Measurements from ENCODE around the gene POPDC3.

- no peak for TF ChIP-seq HDGF (IDR thresholded peaks at IDR 0.05; ENCODE audit: borderline replicate concordance)
- no peak for TF ChIP-seq SP1 (IDR thresholded peaks at IDR 0.05)
- TF ChIP-seq NFRKB (IDR thresholded peaks at IDR 0.05) = no peak
- no peak for TF ChIP-seq SUZ12 (IDR thresholded peaks at IDR 0.05)
- no peak for TF ChIP-seq L3MBTL2 (conservative IDR thresholded peaks at IDR 0.05)
- TF ChIP-seq ZNF384 (IDR thresholded peaks at IDR 0.05) = no peak
- no peak for TF ChIP-seq FOXM1 (IDR thresholded peaks at IDR 0.05; ENCODE audit: borderline replicate concordance)
- TF ChIP-seq FOXA1 (IDR thresholded peaks at IDR 0.05) = no peak
These were observed 28.2 kb downstream of the POPDC3 start for GRCh38 chr6:105151644-105152043.

Data from HEK293T (cell line).